ENCODE results near the gene SRMS. TPM values are rescaled to one million over a fixed set of nuclear protein-coding genes. Genes with fewer than 3 reads are reported as not detected.

SRMS gene
- total RNA-seq, 2 experiments from 2014 or later, result 0.42 TPM; not detected in 1

- ChIA-PET POLR2A (no interaction called here), CTCF (ENCODE audit: unreplicated experiment) (no interaction called here)
- no peak overlapping the region for H2AFZ ChIP-seq (ENCODE audit: low read length)
- H3K4me3 ChIP-seq (ENCODE audit: low read depth, low read length, poor library complexity, severe bottlenecking), result no peak overlapping the region
- no peaks in the 10 kb centered on the region for H3K79me2 ChIP-seq (ENCODE audit: insufficient read depth, low read depth, low read length)
- DNase-seq (ENCODE audit: low spot score), result no peak
- no peaks in the 10 kb centered on the region for H3K9me2 ChIP-seq (ENCODE audit: insufficient read depth, low read length)
- peaks cover 23% of the 10 kb centered on the region for H3K4me1 ChIP-seq (ENCODE audit: insufficient read depth, low read length, poor library complexity, severe bottlenecking)
- intact Hi-C loops (cut with micrococcal nuclease; ENCODE audit: unreplicated experiment), result loop anchor here (10.0 kb wide), 1 partner anchor 330 kb away; the partner anchor contains the start of genes ABHD16B and TPD52L2
- no peak overlapping the region for H3K27ac ChIP-seq (ENCODE audit: low read depth, low read length, poor library complexity, severe bottlenecking)
- H4K20me1 ChIP-seq (ENCODE audit: insufficient read depth, low read length), result no peaks in the 10 kb centered on the region
- H3K9me3 ChIP-seq (ENCODE audit: low read length), result no peaks in the 10 kb centered on the region
- no peak overlapping the region for H3K4me2 ChIP-seq (ENCODE audit: low read length)
- TF ChIP-seq CTCF (conservative IDR thresholded peaks at IDR 0.05; ENCODE audit: low read length), result no peak
- no peak for TF ChIP-seq EZH2phosphoT487 (IDR thresholded peaks at IDR 0.05; ENCODE audit: borderline replicate concordance, low read depth, low read length)
- BruUV-seq (replicated peaks), result no TSS peak
- no peaks in the 10 kb centered on the region for H3K36me3 ChIP-seq (ENCODE audit: insufficient read depth, low read length)
These were observed 13.1 kb downstream of the SRMS start for GRCh38 chr20:63534427-63534830.

DNA sequence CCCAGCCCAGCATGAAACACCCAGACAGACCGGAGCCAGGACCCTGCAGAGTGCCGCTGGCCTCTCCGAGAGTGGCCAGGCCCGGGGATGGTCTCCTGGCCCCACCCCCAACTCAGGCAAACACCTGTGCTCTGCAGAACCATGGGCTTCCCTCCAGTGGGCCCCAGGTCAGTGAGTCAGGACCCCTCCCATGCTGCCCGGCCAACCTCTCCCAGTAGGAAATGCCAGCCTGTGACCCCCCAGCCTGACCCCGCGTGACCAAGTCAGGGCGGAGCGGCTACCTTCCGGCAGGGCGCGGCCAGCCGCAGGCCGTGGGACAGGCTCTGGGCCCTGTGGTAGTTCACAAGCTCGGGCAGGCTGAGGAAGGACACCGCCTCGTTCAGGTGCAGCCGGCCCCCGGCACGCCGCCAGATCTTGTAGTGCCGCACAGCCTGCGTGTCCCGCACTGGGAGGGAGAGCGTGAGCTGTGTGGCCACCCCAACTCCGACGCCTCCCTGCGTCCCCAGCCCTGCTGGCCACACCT, 13.6 kb downstream of the SRMS start:
- CTCF ChIA-PET (ENCODE audit: unreplicated experiment), result no interaction called here
- BruUV-seq (replicated peaks), result no TSS peak

More for the DNA sequence above, 13.6 kb downstream of the SRMS start:
- POLR2A ChIA-PET, result no interaction called here
- Histone ChIP-seq H3K9me3 (ENCODE audit: low read length) (no peaks in the 10 kb centered on the region), H3K4me3 (ENCODE audit: low read depth, low read length, poor library complexity, severe bottlenecking) (no peak overlapping the region), H3K4me2 (ENCODE audit: low read length) (no peak overlapping the region), H4K20me1 (ENCODE audit: insufficient read depth, low read length) (no peaks in the 10 kb centered on the region), H3K36me3 (ENCODE audit: insufficient read depth, low read length) (no peaks in the 10 kb centered on the region), H3K9me2 (ENCODE audit: insufficient read depth, low read length) (no peaks in the 10 kb centered on the region), H3K4me1 (ENCODE audit: insufficient read depth, low read length, poor library complexity, severe bottlenecking) (peaks cover 23% of the 10 kb centered on the region), H2AFZ (ENCODE audit: low read length) (no peak overlapping the region), H3K79me2 (ENCODE audit: insufficient read depth, low read depth, low read length) (no peaks in the 10 kb centered on the region), H3K27ac (ENCODE audit: low read depth, low read length, poor library complexity, severe bottlenecking) (no peak overlapping the region)
- intact Hi-C loops (cut with micrococcal nuclease; ENCODE audit: unreplicated experiment), result loop anchor here (10.0 kb wide), 1 partner anchor 331 kb away; the partner anchor contains the start of genes ABHD16B and TPD52L2
- DNase-seq (ENCODE audit: low spot score), result no peak
- TF ChIP-seq CTCF (conservative IDR thresholded peaks at IDR 0.05; ENCODE audit: low read length) (no peak), EZH2phosphoT487 (IDR thresholded peaks at IDR 0.05; ENCODE audit: borderline replicate concordance, low read depth, low read length) (no peak)

Data from OCI-LY7 (cell line).